Measurements from ENCODE around the gene STRN.
"Not testable (repeated sequence)": the region's sequence is repeated elsewhere in the genome, so short reads cannot be mapped to it uniquely, and the experiment has no call there.

The STRN gene

GRCh38 chr2:36906277-36906676 is 60.1 kb downstream of the STRN start:
- DNase-seq, result no peak

GRCh38 chr2:36904636-36905035 is 61.7 kb downstream of the STRN start:
- DNase-seq, result no peak

GRCh38 chr2:36902385-36903120 is 63.8 kb downstream of the STRN start:
- DNase-seq, result no peak

GRCh38 chr2:36892805-36893204 is 73.5 kb downstream of the STRN start:
- DNase-seq, result no peak

- peak; percentile 95 for DNase-seq
Observed at GRCh38 chr2:36889795-36890194, 76.5 kb downstream of the STRN start.

GRCh38 chr2:36887095-36887494 is 79.2 kb downstream of the STRN start:
- DNase-seq, result not testable (repeated sequence)

- DNase-seq, result peak; percentile 46
Observed at GRCh38 chr2:36886664-36887063, 79.7 kb downstream of the STRN start.

GRCh38 chr2:36885605-36886004 is 80.7 kb downstream of the STRN start:
- DNase-seq, result no peak

- DNase-seq, result no peak
Observed at GRCh38 chr2:36882532-36882931, 83.8 kb downstream of the STRN start.

- no peak for DNase-seq
Observed at GRCh38 chr2:36881816-36882215, 84.5 kb downstream of the STRN start.

GRCh38 chr2:36878429-36878828 is 87.9 kb downstream of the STRN start:
- DNase-seq, result no peak

GRCh38 chr2:36871068-36871707 is 95.1 kb downstream of the STRN start:
- DNase-seq, result no peak

- no peak for DNase-seq
Observed at GRCh38 chr2:36869606-36870005, 96.7 kb downstream of the STRN start.

- no peak for DNase-seq
Observed at GRCh38 chr2:36861896-36862295, 104.4 kb downstream of the STRN start.

- peak; percentile 4 for DNase-seq
Observed at GRCh38 chr2:36859366-36859792, 107.0 kb downstream of the STRN start.

GRCh38 chr2:36858551-36859365 is 107.6 kb downstream of the STRN start:
- no peak for DNase-seq

- DNase-seq, result no peak
Observed at GRCh38 chr2:36857713-36858112, 108.6 kb downstream of the STRN start.

- no peak for DNase-seq
Observed at GRCh38 chr2:36855429-36855828, 110.9 kb downstream of the STRN start.

GRCh38 chr2:36854241-36854640 is 112.1 kb downstream of the STRN start:
- DNase-seq, result no peak

- no peak for DNase-seq
Observed at GRCh38 chr2:36849265-36849664, 117.1 kb downstream of the STRN start.

- DNase-seq, result no peak
Observed at GRCh38 chr2:36843838-36844237, 122.5 kb downstream of the STRN start.

- DNase-seq, result no peak
Observed at GRCh38 chr2:36839976-36840617, 126.2 kb downstream of the STRN start.

Data from fibroblast of upper back skin (primary cell).